ENCODE data around the gene ZFP36. TPM values are rescaled to one million over a fixed set of nuclear protein-coding genes. Genes with fewer than 3 reads are reported as not detected.
"Not testable (repeated sequence)": the region's sequence is repeated elsewhere in the genome, so short reads cannot be mapped to it uniquely, and the experiment has no call there.

ZFP36 gene
- total and polyA plus RNA-seq, 5 experiments from 2014 or later: 70.4 to 188 (median 137) TPM

DNA sequence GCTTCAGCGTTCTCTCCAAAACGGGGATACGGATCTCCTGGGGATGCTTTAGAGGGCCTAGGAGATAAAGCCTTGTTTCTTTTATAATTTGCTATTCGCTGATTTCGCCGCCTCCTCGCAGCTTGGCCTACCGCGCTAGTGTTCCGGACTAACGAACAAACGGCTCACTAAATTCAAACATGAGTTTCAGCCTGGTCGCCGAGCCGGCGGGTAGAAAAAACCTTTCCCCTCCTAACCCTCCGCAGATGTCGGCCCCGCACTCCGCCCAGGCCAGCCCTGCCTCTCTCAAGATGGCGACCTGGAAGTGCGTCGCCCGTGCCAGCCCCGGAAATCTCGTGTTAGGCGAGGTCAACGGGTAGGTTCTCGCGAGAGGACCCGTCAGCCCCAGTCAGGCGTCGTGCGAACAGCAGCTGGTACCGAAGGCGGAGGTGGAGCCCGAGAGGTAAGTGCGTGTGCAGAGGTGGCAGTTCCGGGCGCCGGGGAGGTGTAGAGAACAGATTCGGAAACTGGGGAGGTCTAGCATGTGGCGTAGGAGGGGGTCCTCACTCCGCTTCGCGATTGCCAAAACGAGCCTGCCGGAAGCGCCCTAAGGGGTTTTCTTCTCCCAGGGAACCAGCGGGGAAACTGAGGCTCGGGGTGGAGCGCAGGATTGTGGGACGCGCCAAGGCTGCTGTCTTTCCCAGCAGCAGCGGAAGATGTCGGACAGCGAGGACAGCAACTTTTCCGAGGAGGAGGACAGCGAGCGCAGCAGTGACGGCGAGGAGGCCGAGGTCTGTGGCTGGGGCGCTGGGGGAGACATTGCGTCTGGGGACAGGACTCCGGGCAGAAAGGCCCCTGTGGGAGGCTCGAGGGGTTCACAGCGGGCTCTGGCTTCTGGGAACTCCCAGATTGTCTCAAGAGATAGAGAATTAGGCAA is 38.8 kb downstream of the ZFP36 start, which contains the start of gene SUPT5H:
Gene SUPT5H (plus strand): TSS at position 387 of the 916 bp plus-strand sequence. CDS start 309 bp downstream, at position 696.
- no peaks in the 10 kb centered on the region for H3K27me3 Mint-ChIP-seq
- peak; percentile 91 to 99 (median 98) for DNase-seq
- H3K36me3 Mint-ChIP-seq: peaks cover 3 to 35% (median 4%) of the 10 kb centered on the region in 3 donors
- H3K9me3 Mint-ChIP-seq: no peaks in the 10 kb centered on the region
- POLR2A ChIA-PET: interaction anchor here (0.6 to 4.6 kb wide), 24 partner anchors 10 to 998 kb away, joined by 3 to 106 read pairs (median 4); partner anchors contain the start of genes EID2B, MED29, PAF1 and PLEKHG2
- peaks cover 34 to 68% (median 56%) of the 10 kb centered on the region in 4 donors for H3K4me1 Mint-ChIP-seq
- ATAC-seq: peak; percentile 94 to 96
- H3K4me3 Mint-ChIP-seq: peak within 1 kb of the TSS; percentile 92 to 100 (median 99)
- H3K27ac Mint-ChIP-seq: peak within 1 kb of the TSS; percentile 96 to 100 (median 99)

DNA sequence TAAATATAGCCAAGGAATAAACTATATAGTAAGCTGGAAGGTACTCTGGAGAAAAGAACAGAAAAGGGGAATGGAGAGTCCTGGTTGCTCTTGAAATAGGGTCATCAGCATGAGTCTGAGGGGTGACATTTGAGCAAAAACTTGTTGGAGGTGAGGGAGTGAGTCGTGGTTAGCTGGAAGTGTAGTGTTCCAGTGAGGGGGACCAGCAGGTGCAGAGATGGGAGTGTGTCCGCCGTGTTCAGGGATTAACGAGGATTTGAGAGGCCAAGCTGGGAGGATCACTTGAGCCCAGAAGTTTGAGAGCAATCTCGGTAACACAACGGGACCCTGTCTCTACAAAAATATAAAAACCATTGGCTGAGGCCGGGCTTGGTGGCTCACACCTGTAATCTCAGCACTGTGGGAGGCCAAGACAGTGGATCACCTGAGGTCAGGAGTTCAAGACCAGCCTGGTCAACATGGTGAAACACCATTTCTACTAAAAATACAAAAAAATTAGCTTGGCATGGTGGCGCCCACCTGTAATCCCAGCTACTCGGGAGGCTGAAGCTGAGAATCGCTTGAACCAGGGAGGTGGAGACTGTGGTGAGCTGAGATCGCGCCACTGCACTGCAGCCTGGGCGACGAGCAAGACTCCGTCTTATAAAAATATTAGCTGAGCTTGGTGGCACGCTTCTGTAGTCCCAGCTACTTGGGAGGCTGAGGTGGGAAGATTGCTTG is 39.9 kb downstream of the ZFP36 start:
- POLR2A ChIA-PET: interaction anchor here (1.1 to 4.6 kb wide), 7 partner anchors 11 to 70 kb away, joined by 3 to 106 read pairs (median 12); partner anchors contain the start of genes MED29, PAF1, PLEKHG2 and RPS16
- ATAC-seq (no peak), DNase-seq (no peak)
- Mint-ChIP-seq H3K27ac (peak overlapping the region; percentile 96 to 100 (median 99)), H3K27me3 (no peaks in the 10 kb centered on the region), H3K36me3 (peaks cover 3 to 44% (median 4%) of the 10 kb centered on the region in 3 donors), H3K4me1 (peaks cover 36 to 72% (median 63%) of the 10 kb centered on the region in 4 donors), H3K4me3 (peak overlapping the region; percentile 92 to 100 (median 99)), H3K9me3 (no peaks in the 10 kb centered on the region)

DNA sequence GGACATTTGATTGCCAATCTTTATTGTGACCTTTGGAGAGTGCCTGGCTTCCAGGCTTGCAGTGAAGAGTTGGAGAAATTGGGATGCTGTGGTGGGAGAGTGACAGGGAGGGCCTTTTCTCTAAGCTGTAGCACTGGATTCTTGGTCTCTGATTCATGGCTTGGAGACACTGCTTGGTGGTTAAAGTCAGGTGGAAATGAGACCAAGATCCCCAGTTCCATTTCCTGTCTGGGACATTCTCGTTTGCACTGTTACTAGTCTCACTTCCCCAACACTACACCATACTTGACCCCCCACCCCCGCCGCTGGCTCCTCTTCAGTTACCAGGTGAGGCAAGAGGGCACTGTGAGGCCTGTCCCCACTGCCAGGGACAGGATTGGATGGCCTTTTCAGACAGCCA is 41.6 kb downstream of the ZFP36 start:
- H3K4me1 Mint-ChIP-seq: peaks cover 49 to 86% (median 79%) of the 10 kb centered on the region in 4 donors
- no peak for DNase-seq

DNA sequence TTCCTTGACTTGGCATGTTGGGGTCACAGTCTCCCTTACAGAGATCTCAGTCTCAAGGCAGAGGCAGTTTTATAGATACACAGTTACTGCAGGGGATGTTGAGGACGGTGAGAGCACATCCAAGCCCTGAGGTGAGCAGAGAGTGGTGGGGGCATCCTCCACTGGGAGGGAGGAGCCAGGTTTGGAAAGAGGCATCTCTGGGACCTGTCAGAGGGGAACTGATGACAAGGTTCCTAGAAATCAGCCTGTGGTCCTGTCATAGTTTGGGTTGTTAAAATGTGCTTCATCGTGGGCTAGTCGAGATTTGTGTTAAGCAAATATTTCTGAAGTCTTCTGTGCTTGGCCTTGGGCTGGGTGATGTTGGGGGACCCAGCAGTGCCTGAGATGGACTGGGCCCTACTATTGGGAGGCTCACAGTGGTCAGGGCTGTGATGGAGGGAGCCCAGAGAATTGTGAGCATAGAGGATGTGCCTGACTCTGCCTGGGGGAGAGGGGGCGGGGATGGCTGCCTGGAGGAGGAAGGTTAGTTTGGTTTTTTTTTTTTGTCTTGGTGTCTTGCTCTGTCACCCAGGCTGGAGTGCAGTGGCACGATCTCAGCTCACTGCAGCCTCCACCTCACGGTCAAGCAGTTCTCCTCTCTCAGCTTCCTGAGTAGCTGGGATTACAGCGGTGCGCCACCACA is 42.6 kb downstream of the ZFP36 start:
- ATAC-seq: no peak
- no peak for DNase-seq
- Mint-ChIP-seq H3K4me3 (peak overlapping the region; percentile 36 to 100 (median 98)), H3K4me1 (peaks cover 50 to 87% (median 80%) of the 10 kb centered on the region in 4 donors), H3K27me3 (no peaks in the 10 kb centered on the region), H3K27ac (peak overlapping the region; percentile 20 to 99 (median 83)), H3K9me3 (no peaks in the 10 kb centered on the region), H3K36me3 (peaks cover 3 to 72% (median 11%) of the 10 kb centered on the region in 3 donors)
- POLR2A ChIA-PET: interaction anchor here (1.0 to 1.6 kb wide), 2 partner anchors 13 to 84 kb away, joined by 3 to 5 read pairs; partner anchors contain the start of genes EID2B and RPS16

More for the DNA sequence above, 41.6 kb downstream of the ZFP36 start:
- H3K27ac Mint-ChIP-seq: peak overlapping the region; percentile 49 to 100 (median 83)
- H3K36me3 Mint-ChIP-seq: peaks cover 3 to 62% (median 11%) of the 10 kb centered on the region in 3 donors
- H3K4me3 Mint-ChIP-seq: peak overlapping the region; percentile 73 to 100 (median 99)
- ATAC-seq: no peak
- POLR2A ChIA-PET: interaction anchor here (1.0 kb wide), 1 partner anchor 85 kb away, joined by 3 read pairs; the partner anchor contains the start of gene EID2B
- H3K9me3 Mint-ChIP-seq: no peaks in the 10 kb centered on the region
- H3K27me3 Mint-ChIP-seq: no peaks in the 10 kb centered on the region

DNA sequence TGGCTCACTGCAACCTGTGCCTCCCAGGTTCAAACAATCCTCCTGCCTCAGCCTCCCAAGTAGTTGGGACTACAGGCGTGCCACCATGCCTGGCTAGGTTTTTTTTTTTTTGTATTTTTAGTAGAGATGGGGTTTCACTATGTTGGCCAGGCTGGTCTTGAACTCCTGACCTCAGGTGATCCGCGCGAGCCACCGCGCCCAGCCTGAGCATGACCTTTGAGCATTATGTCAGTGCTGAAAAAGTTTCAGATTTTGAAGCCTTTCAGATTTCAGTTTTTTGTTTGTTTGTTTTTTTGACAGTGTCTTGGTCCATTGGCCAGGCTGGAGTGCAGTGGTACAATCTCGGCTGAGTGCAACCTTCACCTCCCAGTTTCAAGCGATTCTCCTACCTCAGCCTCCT is 44.6 kb downstream of the ZFP36 start:
- ATAC-seq, H3K4me3 Mint-ChIP-seq, DNase-seq, H3K27me3 Mint-ChIP-seq, H3K9me3 Mint-ChIP-seq, POLR2A ChIA-PET: not testable (repeated sequence)
- Mint-ChIP-seq H3K36me3 (peaks cover 2 to 84% (median 7%) of the 10 kb centered on the region in 3 donors), H3K4me1 (peaks cover 44 to 77% (median 73%) of the 10 kb centered on the region in 4 donors), H3K27ac (peak overlapping the region in 5 of 10 donors; percentile 13 to 77 (median 61))

Small RNA genes within 50 kb of the gene (microRNA-seq; reads per million reads assigned to microRNA genes)
- gene MIR4530 (ENCODE audit: borderline microRNAs expressed): not detected

Other genes starting within 250 kb of the ZFP36 start
- gene NCCRP1, start 209.9 kb upstream of the ZFP36 start, total RNA-seq: not detected
- not detected for gene NCCRP1, start 209.9 kb upstream of the ZFP36 start, polyA plus RNA-seq
- not detected for gene SYCN, start 202.6 kb upstream of the ZFP36 start, total RNA-seq
- gene SYCN, start 202.6 kb upstream of the ZFP36 start, polyA plus RNA-seq: not detected
- gene IFNL3, start 161.8 kb upstream of the ZFP36 start, total RNA-seq: not detected
- not detected for gene IFNL3, start 161.8 kb upstream of the ZFP36 start, polyA plus RNA-seq
- gene IFNL4, start 158.0 kb upstream of the ZFP36 start, total RNA-seq: not detected
- gene IFNL4, start 158.0 kb upstream of the ZFP36 start, polyA plus RNA-seq: under 1 TPM in 2 of 3 donors, not detected in 1; 0.11 to 0.17 TPM
- gene IFNL2, start 138.5 kb upstream of the ZFP36 start, total RNA-seq: not detected
- not detected for gene IFNL2, start 138.5 kb upstream of the ZFP36 start, polyA plus RNA-seq
- gene IFNL1, start 110.4 kb upstream of the ZFP36 start, total RNA-seq: not detected
- gene IFNL1, start 110.4 kb upstream of the ZFP36 start, polyA plus RNA-seq: under 1 TPM in 1 of 3 donors, not detected in 2; 0.65 TPM
- gene LRFN1, start 86.0 kb upstream of the ZFP36 start, total RNA-seq: 10 to 100 TPM; 10.1 TPM
- 1 to 10 TPM; 3.2 to 4.4 (median 3.5) TPM for gene LRFN1, start 86.0 kb upstream of the ZFP36 start, polyA plus RNA-seq
- gene GMFG, start 70.8 kb upstream of the ZFP36 start, total RNA-seq: 100 to 1,000 TPM; 373 to 393 TPM
- 1,000 to 10,000 TPM; 1,026 to 1,392 (median 1,316) TPM for gene GMFG, start 70.8 kb upstream of the ZFP36 start, polyA plus RNA-seq
- gene SAMD4B, start 64.4 kb upstream of the ZFP36 start, total RNA-seq: 10 to 100 TPM; 49.8 to 55.2 TPM
- 10 to 100 TPM in 1 of 3 donors, 1 to 10 TPM in 2; 5.4 to 12.3 (median 6.4) TPM for gene SAMD4B, start 64.4 kb upstream of the ZFP36 start, polyA plus RNA-seq
- 10 to 100 TPM; 44.4 to 47.4 TPM for gene PAF1, start 15.7 kb upstream of the ZFP36 start, total RNA-seq
- 10 to 100 TPM; 30.7 to 53.0 (median 43.8) TPM for gene PAF1, start 15.7 kb upstream of the ZFP36 start, polyA plus RNA-seq
- gene MED29, start 15.5 kb upstream of the ZFP36 start, total RNA-seq: 10 to 100 TPM; 53.8 to 59.0 TPM
- gene MED29, start 15.5 kb upstream of the ZFP36 start, polyA plus RNA-seq: 10 to 100 TPM; 48.1 to 71.4 (median 59.6) TPM
- gene PLEKHG2, start 5.8 kb downstream of the ZFP36 start, total RNA-seq: 10 to 100 TPM; 14.3 to 23.8 TPM
- 1 to 10 TPM; 4.2 to 5.0 (median 4.8) TPM for gene PLEKHG2, start 5.8 kb downstream of the ZFP36 start, polyA plus RNA-seq
- gene RPS16, start 29.1 kb downstream of the ZFP36 start, total RNA-seq: 1,000 to 10,000 TPM; 3,730 to 3,760 TPM
- gene RPS16, start 29.1 kb downstream of the ZFP36 start, polyA plus RNA-seq: 1,000 to 10,000 TPM; 2,588 to 2,812 (median 2,742) TPM
- 100 to 1,000 TPM; 185 to 196 TPM for gene SUPT5H, start 38.7 kb downstream of the ZFP36 start, total RNA-seq
- gene SUPT5H, start 38.7 kb downstream of the ZFP36 start, polyA plus RNA-seq: 100 to 1,000 TPM in 1 of 3 donors, 10 to 100 TPM in 2; 79.9 to 115 (median 96.6) TPM
- gene TIMM50, start 74.0 kb downstream of the ZFP36 start, total RNA-seq: 10 to 100 TPM; 47.5 to 52.1 TPM
- 10 to 100 TPM; 41.4 to 53.3 (median 44.6) TPM for gene TIMM50, start 74.0 kb downstream of the ZFP36 start, polyA plus RNA-seq
- under 1 TPM; 0.22 to 0.36 TPM for gene DLL3, start 92.1 kb downstream of the ZFP36 start, total RNA-seq
- gene DLL3, start 92.1 kb downstream of the ZFP36 start, polyA plus RNA-seq: 1 to 10 TPM; 1.1 to 1.9 (median 1.8) TPM
- gene SELENOV, start 108.3 kb downstream of the ZFP36 start, total RNA-seq: not detected
- gene SELENOV, start 108.3 kb downstream of the ZFP36 start, polyA plus RNA-seq: not detected
- gene EID2B, start 126.0 kb downstream of the ZFP36 start, total RNA-seq: 1 to 10 TPM; 5.9 to 7.7 TPM
- 1 to 10 TPM; 4.9 to 7.6 (median 6.4) TPM for gene EID2B, start 126.0 kb downstream of the ZFP36 start, polyA plus RNA-seq
- 10 to 100 TPM; 20.3 to 21.2 TPM for gene EID2, start 133.3 kb downstream of the ZFP36 start, total RNA-seq
- 10 to 100 TPM; 19.8 to 37.1 (median 22.1) TPM for gene EID2, start 133.3 kb downstream of the ZFP36 start, polyA plus RNA-seq
- gene LGALS13, start 195.7 kb downstream of the ZFP36 start, total RNA-seq: not detected
- not detected for gene LGALS13, start 195.7 kb downstream of the ZFP36 start, polyA plus RNA-seq
- gene LGALS16, start 249.1 kb downstream of the ZFP36 start, total RNA-seq: not detected
- gene LGALS16, start 249.1 kb downstream of the ZFP36 start, polyA plus RNA-seq: not detected

All from naive thymus-derived CD8-positive, alpha-beta T cell (primary cell).